ENCODE measurements around the gene PLAAT1.

GRCh38 chr3:193317682-193318300 is 76.8 kb downstream of the PLAAT1 start:
- no peak for TF ChIP-seq CTCF (IDR thresholded peaks at IDR 0.05; ENCODE audit: poor library complexity, severe bottlenecking)
- TF ChIP-seq TAF1 (IDR thresholded peaks at IDR 0.05; ENCODE audit: low read depth), result no peak
- no peak for TF ChIP-seq EP300 (conservative IDR thresholded peaks at IDR 0.05; ENCODE audit: poor library complexity, severe bottlenecking)
- TF ChIP-seq POLR2AphosphoS5 (IDR thresholded peaks at IDR 0.05), result no peak
- TF ChIP-seq, protein P1, sequence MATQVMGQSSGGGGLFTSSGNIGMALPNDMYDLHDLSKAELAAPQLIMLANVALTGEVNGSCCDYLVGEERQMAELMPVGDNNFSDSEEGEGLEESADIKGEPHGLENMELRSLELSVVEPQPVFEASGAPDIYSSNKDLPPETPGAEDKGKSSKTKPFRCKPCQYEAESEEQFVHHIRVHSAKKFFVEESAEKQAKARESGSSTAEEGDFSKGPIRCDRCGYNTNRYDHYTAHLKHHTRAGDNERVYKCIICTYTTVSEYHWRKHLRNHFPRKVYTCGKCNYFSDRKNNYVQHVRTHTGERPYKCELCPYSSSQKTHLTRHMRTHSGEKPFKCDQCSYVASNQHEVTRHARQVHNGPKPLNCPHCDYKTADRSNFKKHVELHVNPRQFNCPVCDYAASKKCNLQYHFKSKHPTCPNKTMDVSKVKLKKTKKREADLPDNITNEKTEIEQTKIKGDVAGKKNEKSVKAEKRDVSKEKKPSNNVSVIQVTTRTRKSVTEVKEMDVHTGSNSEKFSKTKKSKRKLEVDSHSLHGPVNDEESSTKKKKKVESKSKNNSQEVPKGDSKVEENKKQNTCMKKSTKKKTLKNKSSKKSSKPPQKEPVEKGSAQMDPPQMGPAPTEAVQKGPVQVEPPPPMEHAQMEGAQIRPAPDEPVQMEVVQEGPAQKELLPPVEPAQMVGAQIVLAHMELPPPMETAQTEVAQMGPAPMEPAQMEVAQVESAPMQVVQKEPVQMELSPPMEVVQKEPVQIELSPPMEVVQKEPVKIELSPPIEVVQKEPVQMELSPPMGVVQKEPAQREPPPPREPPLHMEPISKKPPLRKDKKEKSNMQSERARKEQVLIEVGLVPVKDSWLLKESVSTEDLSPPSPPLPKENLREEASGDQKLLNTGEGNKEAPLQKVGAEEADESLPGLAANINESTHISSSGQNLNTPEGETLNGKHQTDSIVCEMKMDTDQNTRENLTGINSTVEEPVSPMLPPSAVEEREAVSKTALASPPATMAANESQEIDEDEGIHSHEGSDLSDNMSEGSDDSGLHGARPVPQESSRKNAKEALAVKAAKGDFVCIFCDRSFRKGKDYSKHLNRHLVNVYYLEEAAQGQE (IDR thresholded peaks at IDR 0.05; ENCODE audit: borderline replicate concordance), result no peak
